D721Med (cell line): Measurements from ENCODE around the gene RMDN2.

Experiments
- DNase-seq: peaks from one replicate; pipeline ENCODE4 v3.0.0; 2011; ENCODE audit warnings: low spot score; ENCODE audit not compliant: insufficient read length
- FAIRE-seq: peaks from 2 replicates; lab custom pipeline; 2011; peaks lifted over from hg19 to GRCh38; lab: Jason Lieb, UNC
- TF ChIP-seq, protein P1 (sequence below): IDR thresholded peaks from 2 replicates; pipeline ENCODE4 v1.5.1; 2012; ENCODE audit warnings: mild to moderate bottlenecking, control low read depth; ENCODE audit not compliant: insufficient read depth; ENCODE audit errors: missing control alignments

Gene RMDN2, protein sequence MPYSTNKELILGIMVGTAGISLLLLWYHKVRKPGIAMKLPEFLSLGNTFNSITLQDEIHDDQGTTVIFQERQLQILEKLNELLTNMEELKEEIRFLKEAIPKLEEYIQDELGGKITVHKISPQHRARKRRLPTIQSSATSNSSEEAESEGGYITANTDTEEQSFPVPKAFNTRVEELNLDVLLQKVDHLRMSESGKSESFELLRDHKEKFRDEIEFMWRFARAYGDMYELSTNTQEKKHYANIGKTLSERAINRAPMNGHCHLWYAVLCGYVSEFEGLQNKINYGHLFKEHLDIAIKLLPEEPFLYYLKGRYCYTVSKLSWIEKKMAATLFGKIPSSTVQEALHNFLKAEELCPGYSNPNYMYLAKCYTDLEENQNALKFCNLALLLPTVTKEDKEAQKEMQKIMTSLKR

GRCh38 chr2:37925063-37925897 is at the start of gene RMDN2:
RMDN2 (plus strand) TSS chr2:37925287; CDS start chr2:37929278, 3,991 bp downstream.
- no peak for FAIRE-seq
- TF ChIP-seq, protein P1, sequence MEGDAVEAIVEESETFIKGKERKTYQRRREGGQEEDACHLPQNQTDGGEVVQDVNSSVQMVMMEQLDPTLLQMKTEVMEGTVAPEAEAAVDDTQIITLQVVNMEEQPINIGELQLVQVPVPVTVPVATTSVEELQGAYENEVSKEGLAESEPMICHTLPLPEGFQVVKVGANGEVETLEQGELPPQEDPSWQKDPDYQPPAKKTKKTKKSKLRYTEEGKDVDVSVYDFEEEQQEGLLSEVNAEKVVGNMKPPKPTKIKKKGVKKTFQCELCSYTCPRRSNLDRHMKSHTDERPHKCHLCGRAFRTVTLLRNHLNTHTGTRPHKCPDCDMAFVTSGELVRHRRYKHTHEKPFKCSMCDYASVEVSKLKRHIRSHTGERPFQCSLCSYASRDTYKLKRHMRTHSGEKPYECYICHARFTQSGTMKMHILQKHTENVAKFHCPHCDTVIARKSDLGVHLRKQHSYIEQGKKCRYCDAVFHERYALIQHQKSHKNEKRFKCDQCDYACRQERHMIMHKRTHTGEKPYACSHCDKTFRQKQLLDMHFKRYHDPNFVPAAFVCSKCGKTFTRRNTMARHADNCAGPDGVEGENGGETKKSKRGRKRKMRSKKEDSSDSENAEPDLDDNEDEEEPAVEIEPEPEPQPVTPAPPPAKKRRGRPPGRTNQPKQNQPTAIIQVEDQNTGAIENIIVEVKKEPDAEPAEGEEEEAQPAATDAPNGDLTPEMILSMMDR, result no peak
- peak; percentile 38 for DNase-seq

DNA sequence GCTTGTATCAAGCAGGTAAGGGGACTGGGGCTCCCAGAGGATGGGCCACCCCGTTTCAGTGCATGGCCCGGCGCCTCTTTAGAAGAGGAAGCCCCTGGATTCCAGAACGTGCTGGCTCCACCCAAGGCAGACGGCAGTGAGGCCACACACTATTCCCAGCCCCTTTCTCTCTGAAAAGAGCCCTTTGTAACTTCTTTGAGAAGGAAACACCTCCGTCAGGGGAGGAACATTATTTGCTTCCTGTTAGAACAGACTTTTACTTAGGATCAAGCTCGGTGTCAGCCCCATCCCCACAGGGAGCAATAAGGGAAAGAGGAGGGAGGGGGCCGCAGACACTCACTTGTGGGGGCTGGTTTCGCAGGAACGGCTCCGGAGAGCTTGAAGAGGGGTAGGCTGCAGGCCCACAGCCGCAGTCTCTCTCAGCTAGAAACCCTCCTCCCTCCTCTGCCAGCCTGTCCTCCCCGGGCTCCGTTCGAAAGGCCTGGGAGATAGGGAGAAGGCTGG is 49.6 kb upstream of the RMDN2 start:
- FAIRE-seq (no peak), DNase-seq (no peak)
- TF ChIP-seq, protein P1, result no peak

- DNase-seq (no peak), FAIRE-seq (no peak)
- TF ChIP-seq, protein P1, result no peak
Measured at GRCh38 chr2:37876227-37876626, 48.9 kb upstream of the RMDN2 start.

DNA sequence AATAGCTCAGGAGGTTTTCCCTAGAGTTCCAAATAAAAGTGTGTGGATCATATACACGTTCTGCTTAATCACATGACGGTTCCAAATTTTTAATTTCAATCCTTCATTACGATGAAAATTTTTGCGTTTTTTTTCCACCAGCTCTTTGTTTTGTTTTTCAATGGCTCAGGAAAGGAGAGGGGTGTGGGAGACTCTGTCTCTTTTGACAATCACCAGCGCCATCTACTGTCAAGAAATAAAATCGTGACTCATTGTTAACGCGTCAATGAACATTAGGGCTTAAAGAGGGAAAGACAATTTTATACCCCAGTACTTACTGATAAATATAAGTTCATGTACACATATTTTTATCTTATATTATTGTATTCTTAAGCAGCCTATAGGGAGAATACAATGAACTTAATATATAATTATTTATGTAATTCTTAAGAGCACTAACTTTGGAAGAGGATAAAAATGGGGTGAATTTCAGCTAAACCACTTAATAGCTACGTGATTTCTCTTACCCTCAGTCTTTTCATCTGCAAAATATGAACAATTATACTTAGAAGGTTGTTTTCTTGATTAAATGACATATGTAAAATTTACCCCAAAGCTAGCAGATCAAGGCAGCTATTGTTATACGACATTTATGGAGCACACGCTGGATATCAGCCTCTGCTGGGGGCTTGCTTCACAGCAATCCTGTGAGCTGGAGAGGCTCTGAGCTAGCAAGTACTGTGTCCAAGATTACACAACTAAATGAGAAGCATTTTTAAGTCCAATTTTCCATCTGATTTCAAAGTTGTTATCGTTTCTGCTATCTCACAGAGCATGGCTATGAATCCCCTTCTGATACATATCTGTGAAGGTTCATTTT is 47.4 kb upstream of the RMDN2 start:
- DNase-seq, result no peak
- peak; percentile 66 for FAIRE-seq
- TF ChIP-seq, protein P1, result peak; percentile 78

DNA sequence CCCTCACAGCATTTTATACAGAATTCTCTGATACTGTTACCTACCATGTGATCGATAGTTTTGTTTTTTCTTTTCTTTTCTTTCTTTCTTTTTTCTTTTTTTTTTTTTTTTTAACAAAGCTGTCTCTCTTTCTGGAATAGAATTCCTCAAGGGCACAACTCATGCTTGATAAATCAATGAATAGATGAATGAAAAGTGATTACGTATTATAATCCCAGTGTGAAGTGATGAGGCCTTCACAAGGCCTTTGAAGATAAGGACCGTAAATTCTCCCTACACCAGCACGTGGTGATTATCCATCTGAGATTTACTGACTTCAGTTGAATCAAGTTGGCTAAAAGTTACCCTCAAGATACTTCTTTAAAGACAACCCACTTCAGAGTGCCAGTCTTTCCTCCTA is 46.6 kb upstream of the RMDN2 start:
- DNase-seq, result no peak
- TF ChIP-seq, protein P1, result no peak
- no peak for FAIRE-seq

DNA sequence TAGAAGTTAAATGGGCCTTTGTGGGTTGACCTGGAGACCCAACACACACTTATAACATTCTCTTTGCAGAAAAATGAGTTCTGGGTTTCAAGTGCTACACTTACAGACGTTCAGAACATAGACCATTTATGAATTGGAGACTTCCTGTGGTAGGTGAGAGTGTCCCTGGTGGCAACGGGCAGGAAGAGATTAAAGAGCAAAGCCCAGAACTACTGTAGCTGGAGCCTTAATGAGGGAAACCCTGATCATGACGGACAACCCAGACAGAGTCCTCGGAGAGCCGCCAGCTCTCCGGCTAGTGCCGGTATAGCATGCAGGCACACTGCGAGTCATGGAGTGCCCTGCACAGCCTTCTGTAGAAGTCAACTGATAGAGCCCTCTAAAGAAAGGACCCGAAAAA is 44.5 kb upstream of the RMDN2 start:
- FAIRE-seq, result no peak

More for the DNA sequence above, 44.5 kb upstream of the RMDN2 start:
- DNase-seq, result no peak
- TF ChIP-seq, protein P1, result no peak
